ACHN (cell line): ENCODE measurements around the gene MTHFD2L.
A peak's percentile ranks its signal among the peaks of the same experiment; 100 is the strongest.

Source experiments
- DNase-seq: peaks from one replicate; pipeline ENCODE4 v3.0.0-alpha.2; 2015
- in situ Hi-C: cut with HindIII; loops from 2 replicates; pipeline ENCODE4 v1.10.0; 2017; ENCODE audit warnings: low sequenced_read_pairs, low pct_ligation_motif_present, low pct_unique_long_range_greater_than_20kb

Gene MTHFD2L

GRCh38 chr4:74278490-74278889 is 120.6 kb downstream of the MTHFD2L start:
- DNase-seq: no peak
- in situ Hi-C loops: no loop called here

DNA sequence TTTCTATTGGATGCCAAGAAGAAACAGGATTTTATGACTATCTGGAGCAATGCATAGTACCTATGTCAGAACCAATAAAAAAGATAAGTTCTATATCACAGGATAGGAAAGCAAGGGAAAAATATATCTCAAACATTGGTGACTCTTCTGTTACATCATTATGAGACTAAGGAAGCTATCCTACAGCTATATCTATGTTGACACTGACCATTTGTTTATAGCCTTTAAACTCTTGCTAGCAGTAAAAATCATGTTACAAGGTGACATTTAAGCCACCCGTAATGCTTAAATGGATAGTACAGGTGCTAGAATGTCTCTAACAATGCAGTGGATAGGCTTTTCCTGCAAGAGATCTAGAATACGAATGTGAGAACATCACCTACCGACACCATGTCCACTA is 121.8 kb downstream of the MTHFD2L start:
- in situ Hi-C loops: no loop called here

DNA sequence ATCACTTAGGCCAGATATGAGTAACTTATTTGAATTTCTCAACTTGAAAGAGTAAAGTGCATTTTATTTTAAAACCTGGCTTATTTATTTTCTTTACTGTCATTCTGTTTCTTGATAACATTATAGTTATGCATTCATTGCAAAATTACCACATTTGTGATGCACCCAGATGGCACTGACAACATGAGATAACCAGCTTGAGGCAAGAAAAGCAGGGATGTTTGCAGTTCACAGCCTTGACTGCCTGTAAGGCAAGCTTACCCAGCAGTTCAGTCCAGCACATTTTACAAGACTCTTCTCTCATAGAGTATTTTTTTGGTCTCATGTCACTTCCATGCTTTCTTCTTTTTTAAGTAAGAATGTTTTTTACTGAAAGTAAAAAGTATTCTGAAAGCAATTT is 125.0 kb downstream of the MTHFD2L start:
- DNase-seq: no peak
- in situ Hi-C loops: no loop called here

More for the DNA sequence above, 121.8 kb downstream of the MTHFD2L start:
- DNase-seq: no peak

- peak; percentile 64 for DNase-seq
- in situ Hi-C loops: no loop called here
Measured at GRCh38 chr4:74283614-74284013, 125.7 kb downstream of the MTHFD2L start.

DNA sequence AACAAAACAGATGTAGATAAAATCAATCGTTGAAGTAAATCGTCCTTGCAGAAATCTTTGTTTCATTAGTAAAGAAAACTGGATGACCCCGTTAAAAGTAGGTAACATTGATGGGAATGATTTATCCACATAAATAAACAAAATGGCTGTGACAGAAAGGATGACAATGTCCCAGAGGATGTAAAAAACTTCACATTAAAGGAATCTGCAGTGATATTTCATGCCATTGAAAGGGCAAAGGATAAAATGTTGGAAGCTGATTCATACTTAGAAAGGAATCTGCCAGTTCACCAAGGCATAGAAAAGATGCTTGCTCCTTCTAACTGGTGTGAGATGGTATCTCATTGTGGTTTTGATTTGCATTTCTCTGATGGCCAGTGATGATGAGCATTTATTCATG is 126.1 kb downstream of the MTHFD2L start:
- in situ Hi-C loops: no loop called here
- DNase-seq: peak; percentile 74

GRCh38 chr4:74287164-74287563 is 129.2 kb downstream of the MTHFD2L start:
- in situ Hi-C loops: no loop called here
- DNase-seq: no peak

GRCh38 chr4:74287791-74288190 is 129.9 kb downstream of the MTHFD2L start:
- no peak for DNase-seq
- in situ Hi-C loops: no loop called here

DNA sequence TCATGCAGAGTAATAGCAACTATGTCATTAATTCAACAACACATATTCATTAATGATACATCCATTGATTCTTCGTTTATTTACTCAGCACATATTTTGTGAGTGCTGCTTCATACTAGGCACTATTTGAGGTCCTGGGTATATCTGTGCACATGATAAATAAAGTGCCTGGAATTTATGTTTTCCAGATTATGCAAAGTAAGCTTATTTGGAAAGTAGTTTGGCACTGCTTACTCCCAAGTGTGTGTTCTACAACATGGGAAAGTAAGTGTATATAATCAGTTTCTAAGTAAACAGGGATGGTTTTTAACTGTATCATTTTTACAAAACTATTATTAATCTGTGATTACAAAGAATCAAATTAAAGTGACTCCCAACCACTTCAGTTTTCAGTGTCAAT is 133.6 kb downstream of the MTHFD2L start:
- in situ Hi-C loops: no loop called here

GRCh38 chr4:74292111-74292870 is 134.4 kb downstream of the MTHFD2L start:
- no peak for DNase-seq
- in situ Hi-C loops: no loop called here

More for the DNA sequence above, 133.6 kb downstream of the MTHFD2L start:
- DNase-seq: no peak

DNA sequence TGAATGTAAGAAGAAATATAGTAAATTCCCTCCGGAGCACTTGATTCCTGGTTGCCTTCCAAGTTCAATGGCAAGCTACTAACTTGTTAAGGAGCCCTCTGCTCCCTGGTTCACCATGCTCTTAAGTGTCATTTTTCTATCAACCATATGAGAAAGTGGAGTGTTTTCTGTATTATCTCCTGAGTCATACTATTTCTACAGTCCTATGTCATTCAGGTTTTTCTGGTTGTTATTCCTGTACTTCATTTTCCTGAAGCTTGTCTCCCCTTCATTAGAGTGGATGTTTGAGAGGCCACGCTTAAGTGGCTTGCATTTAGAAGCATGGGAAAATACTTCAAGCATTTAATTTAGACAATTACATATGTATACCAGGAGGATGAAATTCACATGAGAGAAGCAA is 135.6 kb downstream of the MTHFD2L start:
- no peak for DNase-seq
- in situ Hi-C loops: no loop called here

DNA sequence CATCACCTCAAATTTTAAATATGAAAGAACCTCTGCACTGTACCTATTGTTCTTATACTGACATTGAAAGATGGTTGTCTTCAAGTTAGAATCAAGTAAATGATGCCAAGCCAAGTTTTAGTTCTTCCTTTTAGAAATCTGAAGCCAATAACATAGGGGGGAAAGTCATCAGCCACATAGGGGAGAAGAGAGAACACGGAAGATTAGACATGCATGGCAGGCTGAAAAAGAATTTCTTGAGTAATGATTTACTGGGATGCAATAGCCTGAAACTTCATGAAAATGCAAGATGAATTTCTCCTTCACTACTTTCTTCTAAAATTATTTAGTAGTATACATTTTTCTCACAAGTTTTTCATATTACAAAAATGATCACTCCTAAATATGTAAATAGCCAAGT is 136.8 kb downstream of the MTHFD2L start:
- peak; percentile 36 for DNase-seq
- in situ Hi-C loops: no loop called here

GRCh38 chr4:74297539-74297938 is 139.6 kb downstream of the MTHFD2L start:
- in situ Hi-C loops: no loop called here
- no peak for DNase-seq

- in situ Hi-C loops: no loop called here
- DNase-seq: no peak
Measured at GRCh38 chr4:74304095-74304625, 146.2 kb downstream of the MTHFD2L start.

DNA sequence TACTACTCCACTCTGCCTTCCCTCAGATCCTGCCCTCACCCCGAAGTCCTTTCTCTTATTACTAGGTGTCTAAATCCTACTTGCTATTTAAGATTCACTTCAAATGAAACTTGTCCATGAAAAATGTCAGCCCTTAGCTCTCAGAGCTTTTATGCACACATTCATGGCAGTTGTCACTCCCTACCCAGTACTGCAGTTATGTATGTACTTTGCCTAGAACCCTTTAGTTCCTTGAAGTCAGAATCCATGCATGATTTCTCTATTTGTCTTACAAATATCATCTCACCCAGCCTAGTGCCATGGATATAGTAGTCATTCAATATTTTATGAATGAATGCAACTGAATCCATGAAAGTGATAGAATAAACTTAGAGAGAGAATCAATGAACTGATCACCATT is 147.1 kb downstream of the MTHFD2L start:
- in situ Hi-C loops: no loop called here
- DNase-seq: no peak

DNA sequence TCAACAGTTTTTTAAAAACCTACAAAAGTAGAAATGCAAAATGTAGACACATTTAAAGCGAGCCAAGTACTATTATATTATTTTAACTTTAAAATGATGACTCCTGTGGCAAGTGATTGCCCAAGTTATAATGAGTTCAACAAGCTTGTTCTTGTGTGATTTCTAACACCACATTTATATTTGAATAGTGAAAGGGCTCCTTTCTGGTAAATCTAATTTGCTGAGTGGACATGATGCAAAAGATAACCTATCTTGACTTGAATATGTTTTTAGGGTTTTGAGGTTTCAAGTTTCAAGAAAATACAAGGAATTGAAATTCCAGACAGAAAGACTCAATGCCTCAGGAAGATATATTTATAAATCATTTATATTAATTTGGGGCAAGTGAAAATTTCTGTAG is 149.3 kb downstream of the MTHFD2L start:
- DNase-seq: no peak
- in situ Hi-C loops: no loop called here

- in situ Hi-C loops: no loop called here
- no peak for DNase-seq
Measured at GRCh38 chr4:74308215-74308614, 150.3 kb downstream of the MTHFD2L start, which contains the start of gene EPGN. Gene EPGN (plus strand): TSS chr4:74308470. CDS start chr4:74308534, 64 bp downstream.

DNA sequence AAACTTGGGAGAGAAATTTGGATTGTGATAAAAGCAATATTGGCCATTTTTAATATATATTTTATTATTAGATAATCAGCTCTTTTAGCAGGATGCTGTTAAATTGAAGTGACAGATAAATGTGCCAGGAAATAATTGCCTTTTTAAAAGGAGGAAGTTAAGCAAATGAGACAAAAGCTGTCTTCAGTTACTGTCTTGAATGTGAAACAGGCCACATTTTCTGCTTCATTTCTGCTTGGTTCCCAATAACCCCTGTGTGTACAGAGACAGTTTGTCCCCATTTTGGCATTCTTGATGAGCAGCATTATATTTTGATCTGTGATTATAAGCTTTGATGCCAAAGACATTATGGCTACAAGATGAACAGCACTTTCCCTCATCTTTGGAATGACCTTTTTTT is 151.3 kb downstream of the MTHFD2L start:
- in situ Hi-C loops: no loop called here
- no peak for DNase-seq

DNA sequence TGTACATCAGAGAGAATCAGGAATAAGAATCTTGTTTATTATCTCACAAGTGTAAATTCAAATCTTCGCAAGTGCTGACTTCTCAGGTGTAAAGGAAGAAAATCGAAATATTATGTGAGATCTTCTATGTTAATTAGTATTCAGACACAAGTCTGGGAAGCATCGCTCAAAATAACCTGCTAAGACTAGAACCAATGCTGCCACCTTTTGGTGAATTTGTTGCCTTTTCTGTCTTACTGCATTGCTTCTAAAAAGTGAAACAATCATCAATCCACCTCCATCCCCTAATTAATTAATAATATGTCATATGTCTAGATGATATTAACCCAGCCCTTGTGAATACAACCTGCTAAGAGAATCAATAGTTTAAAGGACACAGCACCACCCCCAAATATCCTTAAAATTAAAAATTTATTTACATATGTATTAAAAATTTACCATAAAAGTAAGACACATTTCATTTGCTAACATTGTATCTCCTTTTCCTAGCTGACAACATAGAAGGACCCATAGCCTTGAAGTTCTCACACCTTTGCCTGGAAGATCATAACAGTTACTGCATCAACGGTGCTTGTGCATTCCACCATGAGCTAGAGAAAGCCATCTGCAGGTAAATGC is 153.9 kb downstream of the MTHFD2L start:
- peak; percentile 73 for DNase-seq
- in situ Hi-C loops: no loop called here

GRCh38 chr4:74314329-74314728 is 156.4 kb downstream of the MTHFD2L start:
- in situ Hi-C loops: no loop called here
- no peak for DNase-seq

DNA sequence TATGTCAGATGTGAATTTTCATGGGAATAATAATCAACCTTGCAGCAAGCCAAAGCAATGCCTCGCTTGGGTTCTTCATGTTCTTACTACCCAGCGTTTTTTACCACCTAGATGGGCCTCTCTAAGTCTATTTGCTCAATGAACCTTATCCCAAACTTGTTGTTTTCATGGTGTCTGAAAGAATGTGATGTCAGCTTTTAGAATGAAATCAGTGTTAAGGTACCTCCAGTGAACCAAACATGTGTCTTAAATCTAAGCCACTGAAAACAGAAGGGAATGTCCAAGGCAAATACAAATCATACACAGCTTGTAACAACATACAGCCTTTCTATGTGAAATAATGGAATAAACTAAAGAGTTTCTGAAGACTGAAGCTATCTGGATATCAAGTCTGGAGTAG is 157.0 kb downstream of the MTHFD2L start:
- in situ Hi-C loops: no loop called here
- DNase-seq: no peak
